GM23338 (cell line): Measurements from ENCODE around the gene AGBL4. TPM values are rescaled to one million over a fixed set of nuclear protein-coding genes. Genes with fewer than 3 reads are reported as not detected.

Source experiments
- ATAC-seq: fragments of 200-7000 bp; cut with Tn5 transposase; 3 replicates; pipeline ENCODE4 v1.9.1; 2020
- DNase-seq: peaks from one replicate; pipeline ENCODE4 v3.0.0-alpha.2; 2015; ENCODE audit warnings: low spot score
- H2AFZ ChIP-seq: fragments of 200-600 bp; sonication (generic); 2 replicates; pipeline ENCODE4 v1.8.0; 2016; ENCODE audit warnings: antibody characterized with exemption, mild to moderate bottlenecking, moderate library complexity
- H3F3A ChIP-seq: fragments of 200-600 bp; sonication (generic); replicated peaks from 2 replicates; pipeline ENCODE4 v1.8.0; 2017; ENCODE audit warnings: antibody characterized with exemption, mixed run types, low read depth
- H3K27ac ChIP-seq: fragments of 200-600 bp; sonication (generic); 2 replicates; pipeline ENCODE4 v1.6.1; 2016; ENCODE audit warnings: low read depth
- H3K27me3 ChIP-seq: fragments of 200-600 bp; sonication (generic); 2 replicates; pipeline ENCODE4 v1.8.0; 2016; ENCODE audit warnings: mild to moderate bottlenecking, mixed run types, moderate library complexity; ENCODE audit not compliant: insufficient read depth
- H3K36me3 ChIP-seq: fragments of 200-600 bp; sonication (generic); 2 replicates; pipeline ENCODE4 v1.8.0; 2016; ENCODE audit warnings: mild to moderate bottlenecking; ENCODE audit not compliant: insufficient read depth
- H3K4me1 ChIP-seq: fragments of 200-600 bp; sonication (generic); 2 replicates; pipeline ENCODE4 v1.8.0; 2016; ENCODE audit warnings: mild to moderate bottlenecking, moderate library complexity; ENCODE audit not compliant: insufficient read depth
- H3K4me2 ChIP-seq: fragments of 200-600 bp; sonication (generic); 2 replicates; pipeline ENCODE4 v1.7.1; 2017; ENCODE audit warnings: mixed run types
- H3K4me3 ChIP-seq: fragments of 200-600 bp; sonication (generic); 2 replicates; pipeline ENCODE4 v1.6.1; 2016; ENCODE audit warnings: mixed run types
- H3K79me2 ChIP-seq: fragments of 200-600 bp; sonication (generic); replicated peaks from 2 replicates; pipeline ENCODE4 v1.8.0; 2017; ENCODE audit warnings: mild to moderate bottlenecking; ENCODE audit not compliant: insufficient read depth
- H3K9me2 ChIP-seq: fragments of 200-600 bp; sonication (generic); 2 replicates; pipeline ENCODE4 v1.8.0; 2017; ENCODE audit not compliant: insufficient read depth
- H4K20me1 ChIP-seq: fragments of 200-600 bp; sonication (generic); replicated peaks from 2 replicates; pipeline ENCODE4 v1.8.0; 2017; ENCODE audit warnings: mild to moderate bottlenecking; ENCODE audit not compliant: insufficient read depth
- H3K27ac Mint-ChIP-seq: 2 replicates; pipeline ENCODE4 v1.8.0; 2020; ENCODE audit warnings: inconsistent platforms, mild to moderate bottlenecking, moderate library complexity, mixed read lengths
- H3K27me3 Mint-ChIP-seq: 3 replicates; pipeline ENCODE4 v1.8.0; 2022; ENCODE audit warnings: low read depth, mild to moderate bottlenecking, moderate library complexity, mixed read lengths, inconsistent platforms; ENCODE audit not compliant: insufficient read depth, poor library complexity
- H3K36me3 Mint-ChIP-seq: 3 replicates; pipeline ENCODE4 v1.8.0; 2021; ENCODE audit warnings: low read depth, mild to moderate bottlenecking, inconsistent platforms, moderate library complexity, mixed read lengths
- H3K4me1 Mint-ChIP-seq: 3 replicates; pipeline ENCODE4 v1.8.0; 2020; ENCODE audit warnings: mild to moderate bottlenecking, inconsistent platforms, mixed read lengths
- H3K4me3 Mint-ChIP-seq: 3 replicates; pipeline ENCODE4 v1.8.0; 2021; ENCODE audit warnings: moderate library complexity, mild to moderate bottlenecking, inconsistent platforms, mixed read lengths
- H3K9me3 Mint-ChIP-seq: 3 replicates; pipeline ENCODE4 v1.8.0; 2020; ENCODE audit warnings: moderate library complexity, mild to moderate bottlenecking, inconsistent platforms, mixed read lengths
- CREB1 ChIP-seq: fragments of 250-450 bp; sonication (Bioruptor Pico); IDR thresholded peaks from 2 replicates; pipeline ENCODE4 v1.5.0; 2020; ENCODE audit warnings: low read depth, mild to moderate bottlenecking, moderate library complexity
- EZH2 ChIP-seq: fragments of 200-600 bp; sonication (generic); IDR thresholded peaks from one replicate; pipeline ENCODE4 v1.8.0; 2017; ENCODE audit warnings: antibody characterized with exemption, mild to moderate bottlenecking, low read depth; ENCODE audit not compliant: unreplicated experiment
- EZH2phosphoT487 ChIP-seq: fragments of 200-600 bp; sonication (generic); IDR thresholded peaks from one replicate; pipeline ENCODE4 v1.8.1; 2018; ENCODE audit warnings: antibody characterized with exemption; ENCODE audit not compliant: unreplicated experiment
- NANOG ChIP-seq: IDR thresholded peaks from 2 replicates; pipeline ENCODE4 v1.6.1; 2016; ENCODE audit warnings: antibody characterized with exemption, borderline replicate concordance
- POLR2AphosphoS5 ChIP-seq: IDR thresholded peaks from 2 replicates; pipeline ENCODE4 v1.6.1; 2016; ENCODE audit warnings: antibody characterized with exemption, low read depth
- STAT1 ChIP-seq: IDR thresholded peaks from one replicate; pipeline ENCODE4 v1.6.1; 2016; ENCODE audit warnings: antibody characterized with exemption; ENCODE audit not compliant: unreplicated experiment
- ZNF114 ChIP-seq: fragments of 250-450 bp; sonication (Bioruptor Pico); IDR thresholded peaks from 2 replicates; pipeline ENCODE4 v1.5.0; 2020; ENCODE audit warnings: mild to moderate bottlenecking, moderate library complexity
- ZNF331 ChIP-seq: fragments of 250-450 bp; sonication (Bioruptor Pico); IDR thresholded peaks from 2 replicates; pipeline ENCODE4 v1.5.0; 2020; ENCODE audit warnings: low read depth, mild to moderate bottlenecking, moderate library complexity
- polyA plus RNA-seq: library from polyadenylated mRNA; unstranded; fragments of >200 nt; fragmentation: Nextera tagmentation; extraction: Ambion mirVana; gene quantifications from 2 replicates; pipeline ENCODE4 v1.2.1, GENCODE V29; 2016
- total RNA-seq: library from RNA; depleted of rRNA; stranded (reverse); fragments of >200 nt; shearing (Covaris generic); gene quantifications from 2 replicates; pipeline ENCODE4 v1.2.3, GENCODE V29; 2014
- TF ChIP-seq, protein P1 (sequence below): IDR thresholded peaks from one replicate; pipeline ENCODE4 v1.6.1; 2018; ENCODE audit warnings: antibody characterized with exemption; ENCODE audit not compliant: unreplicated experiment
- TF ChIP-seq, protein P2 (sequence below): IDR thresholded peaks from 2 replicates; pipeline ENCODE4 v1.6.1; 2016; ENCODE audit warnings: antibody characterized with exemption
- TF ChIP-seq, protein P3 (sequence below), 2 experiments: fragments of 200-600 bp in 1 of 2; sonication (generic) in 1 of 2; conservative IDR thresholded peaks; 2 replicates each; pipeline versions ENCODE4 v1.5.1 to v1.6.1; 2016 to 2017; ENCODE audit warnings: antibody characterized with exemption in 2 of 2, low read depth in 2 of 2, mild to moderate bottlenecking in 2 of 2, moderate library complexity in 1 of 2

Gene AGBL4
- total and polyA plus RNA-seq, 2 experiments from 2014 or later: 0.91 to 1.5 TPM

DNA sequence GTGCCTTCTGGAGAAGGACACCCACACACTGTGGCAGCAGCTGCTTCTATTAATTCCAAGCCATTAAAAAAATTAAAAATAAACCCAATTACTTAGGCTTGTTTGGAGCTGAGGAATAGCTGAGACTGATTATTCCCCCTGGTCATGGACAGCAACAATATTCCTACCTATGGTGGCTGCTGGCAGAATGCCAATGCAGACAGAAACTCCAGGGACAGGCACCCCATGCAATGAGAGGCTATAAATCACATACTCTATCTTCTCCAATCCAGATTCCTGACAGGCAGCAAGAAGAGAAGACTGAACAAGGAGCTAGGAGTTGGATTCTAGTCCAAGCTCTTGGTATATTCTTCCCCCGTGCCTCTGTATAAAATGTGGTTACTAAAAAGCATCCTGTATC is 971.7 kb downstream of the AGBL4 start (continued):
- TF ChIP-seq, protein P1, sequence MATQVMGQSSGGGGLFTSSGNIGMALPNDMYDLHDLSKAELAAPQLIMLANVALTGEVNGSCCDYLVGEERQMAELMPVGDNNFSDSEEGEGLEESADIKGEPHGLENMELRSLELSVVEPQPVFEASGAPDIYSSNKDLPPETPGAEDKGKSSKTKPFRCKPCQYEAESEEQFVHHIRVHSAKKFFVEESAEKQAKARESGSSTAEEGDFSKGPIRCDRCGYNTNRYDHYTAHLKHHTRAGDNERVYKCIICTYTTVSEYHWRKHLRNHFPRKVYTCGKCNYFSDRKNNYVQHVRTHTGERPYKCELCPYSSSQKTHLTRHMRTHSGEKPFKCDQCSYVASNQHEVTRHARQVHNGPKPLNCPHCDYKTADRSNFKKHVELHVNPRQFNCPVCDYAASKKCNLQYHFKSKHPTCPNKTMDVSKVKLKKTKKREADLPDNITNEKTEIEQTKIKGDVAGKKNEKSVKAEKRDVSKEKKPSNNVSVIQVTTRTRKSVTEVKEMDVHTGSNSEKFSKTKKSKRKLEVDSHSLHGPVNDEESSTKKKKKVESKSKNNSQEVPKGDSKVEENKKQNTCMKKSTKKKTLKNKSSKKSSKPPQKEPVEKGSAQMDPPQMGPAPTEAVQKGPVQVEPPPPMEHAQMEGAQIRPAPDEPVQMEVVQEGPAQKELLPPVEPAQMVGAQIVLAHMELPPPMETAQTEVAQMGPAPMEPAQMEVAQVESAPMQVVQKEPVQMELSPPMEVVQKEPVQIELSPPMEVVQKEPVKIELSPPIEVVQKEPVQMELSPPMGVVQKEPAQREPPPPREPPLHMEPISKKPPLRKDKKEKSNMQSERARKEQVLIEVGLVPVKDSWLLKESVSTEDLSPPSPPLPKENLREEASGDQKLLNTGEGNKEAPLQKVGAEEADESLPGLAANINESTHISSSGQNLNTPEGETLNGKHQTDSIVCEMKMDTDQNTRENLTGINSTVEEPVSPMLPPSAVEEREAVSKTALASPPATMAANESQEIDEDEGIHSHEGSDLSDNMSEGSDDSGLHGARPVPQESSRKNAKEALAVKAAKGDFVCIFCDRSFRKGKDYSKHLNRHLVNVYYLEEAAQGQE: no peak
- no peak for TF ChIP-seq ZNF114
- TF ChIP-seq, protein P2, sequence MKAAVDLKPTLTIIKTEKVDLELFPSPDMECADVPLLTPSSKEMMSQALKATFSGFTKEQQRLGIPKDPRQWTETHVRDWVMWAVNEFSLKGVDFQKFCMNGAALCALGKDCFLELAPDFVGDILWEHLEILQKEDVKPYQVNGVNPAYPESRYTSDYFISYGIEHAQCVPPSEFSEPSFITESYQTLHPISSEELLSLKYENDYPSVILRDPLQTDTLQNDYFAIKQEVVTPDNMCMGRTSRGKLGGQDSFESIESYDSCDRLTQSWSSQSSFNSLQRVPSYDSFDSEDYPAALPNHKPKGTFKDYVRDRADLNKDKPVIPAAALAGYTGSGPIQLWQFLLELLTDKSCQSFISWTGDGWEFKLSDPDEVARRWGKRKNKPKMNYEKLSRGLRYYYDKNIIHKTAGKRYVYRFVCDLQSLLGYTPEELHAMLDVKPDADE: no peak
- no peak for TF ChIP-seq POLR2AphosphoS5
- no peak for TF ChIP-seq CREB1
- no peak for TF ChIP-seq NANOG
- TF ChIP-seq, protein P3, sequence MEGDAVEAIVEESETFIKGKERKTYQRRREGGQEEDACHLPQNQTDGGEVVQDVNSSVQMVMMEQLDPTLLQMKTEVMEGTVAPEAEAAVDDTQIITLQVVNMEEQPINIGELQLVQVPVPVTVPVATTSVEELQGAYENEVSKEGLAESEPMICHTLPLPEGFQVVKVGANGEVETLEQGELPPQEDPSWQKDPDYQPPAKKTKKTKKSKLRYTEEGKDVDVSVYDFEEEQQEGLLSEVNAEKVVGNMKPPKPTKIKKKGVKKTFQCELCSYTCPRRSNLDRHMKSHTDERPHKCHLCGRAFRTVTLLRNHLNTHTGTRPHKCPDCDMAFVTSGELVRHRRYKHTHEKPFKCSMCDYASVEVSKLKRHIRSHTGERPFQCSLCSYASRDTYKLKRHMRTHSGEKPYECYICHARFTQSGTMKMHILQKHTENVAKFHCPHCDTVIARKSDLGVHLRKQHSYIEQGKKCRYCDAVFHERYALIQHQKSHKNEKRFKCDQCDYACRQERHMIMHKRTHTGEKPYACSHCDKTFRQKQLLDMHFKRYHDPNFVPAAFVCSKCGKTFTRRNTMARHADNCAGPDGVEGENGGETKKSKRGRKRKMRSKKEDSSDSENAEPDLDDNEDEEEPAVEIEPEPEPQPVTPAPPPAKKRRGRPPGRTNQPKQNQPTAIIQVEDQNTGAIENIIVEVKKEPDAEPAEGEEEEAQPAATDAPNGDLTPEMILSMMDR (conservative IDR thresholded peaks at IDR 0.05; ENCODE audit: low read depth in 2 of 2): no peak

DNA sequence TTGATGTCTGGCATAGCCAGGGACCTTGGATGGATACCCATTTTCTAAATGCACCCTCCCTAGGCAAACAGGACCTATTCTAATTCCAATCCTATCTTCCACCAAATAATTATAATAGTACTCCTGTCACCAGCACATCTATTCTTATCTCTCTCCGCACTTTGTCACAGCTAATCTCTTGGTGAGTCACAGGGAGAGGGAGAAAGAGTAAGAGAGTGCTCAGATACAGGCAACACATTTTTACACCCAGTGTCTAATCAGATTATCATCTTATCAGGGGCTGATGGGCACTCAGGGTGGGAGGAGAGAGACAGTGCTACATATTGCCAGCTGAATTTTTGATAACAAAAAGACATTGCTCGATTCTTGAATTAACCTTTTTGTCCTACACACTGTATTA is 972.1 kb downstream of the AGBL4 start:
- Histone ChIP-seq H3K4me2 (no peak overlapping the region), H3K27me3 (no peaks in the 10 kb centered on the region), H3F3A (no peaks in the 10 kb centered on the region), H2AFZ (no peak overlapping the region), H3K4me1 (no peaks in the 10 kb centered on the region), H3K4me3 (no peak overlapping the region), H3K9me2 (no peaks in the 10 kb centered on the region), H3K27ac (no peak overlapping the region), H4K20me1 (no peaks in the 10 kb centered on the region), H3K79me2 (no peaks in the 10 kb centered on the region), H3K36me3 (no peaks in the 10 kb centered on the region)
- Mint-ChIP-seq H3K27ac (no peak overlapping the region), H3K4me1 (no peaks in the 10 kb centered on the region), H3K9me3 (peaks cover 72% of the 10 kb centered on the region), H3K27me3 (peaks cover 1% of the 10 kb centered on the region), H3K36me3 (peaks cover 4% of the 10 kb centered on the region), H3K4me3 (no peak overlapping the region)
- ATAC-seq: no peak
- no peak for DNase-seq
- TF ChIP-seq, protein P3 (conservative IDR thresholded peaks at IDR 0.05; ENCODE audit: low read depth in 2 of 2): no peak
- TF ChIP-seq ZNF114 (no peak), ZNF331 (CRISPR knock-in tag) (no peak), NANOG (no peak), POLR2AphosphoS5 (no peak), EZH2phosphoT487 (no peak), EZH2 (no peak), STAT1 (no peak)
- TF ChIP-seq, protein P1: no peak
- TF ChIP-seq, protein P2: no peak
